ENCODE results near the gene TMEM151B.

Gene TMEM151B

GRCh38 chr6:44232676-44233566 lies 37.3 kb upstream of the TMEM151B start:
- no peak for DNase-seq (ENCODE audit: low read depth)

- DNase-seq (ENCODE audit: low read depth): no peak
Observed at GRCh38 chr6:44233567-44234100, 36.6 kb upstream of the TMEM151B start.

- DNase-seq (ENCODE audit: low read depth): no peak
Observed at GRCh38 chr6:44234101-44235025, 35.9 kb upstream of the TMEM151B start.

- no peak for DNase-seq (ENCODE audit: low read depth)
Observed at GRCh38 chr6:44235269-44235668, 35.0 kb upstream of the TMEM151B start.

- no peak for DNase-seq (ENCODE audit: low read depth)
Observed at GRCh38 chr6:44235891-44236516, 34.2 kb upstream of the TMEM151B start.

- peak; percentile 96 for DNase-seq (ENCODE audit: low read depth)
Observed at GRCh38 chr6:44237021-44237812, 33.0 kb upstream of the TMEM151B start.

GRCh38 chr6:44237813-44238433 lies 32.3 kb upstream of the TMEM151B start:
- no peak for DNase-seq (ENCODE audit: low read depth)

- no peak for DNase-seq (ENCODE audit: low read depth)
Observed at GRCh38 chr6:44238687-44239350, 31.4 kb upstream of the TMEM151B start.

GRCh38 chr6:44243345-44243744 lies 26.9 kb upstream of the TMEM151B start:
- no peak for DNase-seq (ENCODE audit: low read depth)

- DNase-seq (ENCODE audit: low read depth): no peak
Observed at GRCh38 chr6:44245391-44245911, 24.8 kb upstream of the TMEM151B start.

GRCh38 chr6:44245912-44246662 lies 24.2 kb upstream of the TMEM151B start:
- no peak for DNase-seq (ENCODE audit: low read depth)

- DNase-seq (ENCODE audit: low read depth): peak; percentile 90
Observed at GRCh38 chr6:44246663-44247337, 23.4 kb upstream of the TMEM151B start, which contains the start of gene HSP90AB1. Gene HSP90AB1 (plus strand): TSS chr6:44247101. CDS start chr6:44248630, 1,529 bp downstream.

- no peak for DNase-seq (ENCODE audit: low read depth)
Observed at GRCh38 chr6:44247338-44248302, 22.6 kb upstream of the TMEM151B start.

- DNase-seq (ENCODE audit: low read depth): no peak
Observed at GRCh38 chr6:44248579-44248978, 21.7 kb upstream of the TMEM151B start.

GRCh38 chr6:44249082-44249748 lies 21.0 kb upstream of the TMEM151B start:
- DNase-seq (ENCODE audit: low read depth): no peak

- no peak for DNase-seq (ENCODE audit: low read depth)
Observed at GRCh38 chr6:44250067-44250717, 20.1 kb upstream of the TMEM151B start.

All from stromal cell of bone marrow (primary cell).